Measurements from ENCODE around the gene SMIM1.

GRCh38 chr1:3775490-3776230 lies 3.1 kb downstream of the SMIM1 start:
- TF ChIP-seq CTCF (IDR thresholded peaks at IDR 0.05; ENCODE audit: insufficient read depth, low read depth, low read length) (peak; percentile 7), EZH2 (IDR thresholded peaks at IDR 0.05; ENCODE audit: insufficient read depth, low read length) (no peak)
